Hindlimb muscle (tissue), 1 donor: ENCODE data around the gene CLSTN3. TPM values are rescaled to one million over a fixed set of nuclear protein-coding genes. Genes with fewer than 3 reads are reported as not detected.

ENCODE experiments used
- DNase-seq: peaks from one replicate; pipeline ENCODE4 v3.0.0-alpha.2; 2013
- polyA plus RNA-seq: library from polyadenylated mRNA; unstranded; fragments of 120-200 nt; gene quantifications from one replicate; pipeline ENCODE4 v1.2.1, GENCODE V29; 2013; ENCODE audit not compliant: insufficient read length

The CLSTN3 gene
- 28.8 TPM for polyA plus RNA-seq

GRCh38 chr12:7129872-7130691, at the start of gene CLSTN3:
Gene CLSTN3, plus strand, starts transcription at chr12:7130371. Its CDS starts 278 bp downstream, at chr12:7130649.
- DNase-seq: peak; percentile 87

- DNase-seq: no peak
Measured at GRCh38 chr12:7081037-7081436, 49.1 kb upstream of the CLSTN3 start.

- DNase-seq: no peak
Measured at GRCh38 chr12:7083125-7083524, 47.0 kb upstream of the CLSTN3 start.

GRCh38 chr12:7089196-7089871, 40.8 kb upstream of the CLSTN3 start:
- DNase-seq: no peak

GRCh38 chr12:7090222-7090998, 39.8 kb upstream of the CLSTN3 start:
- no peak for DNase-seq

GRCh38 chr12:7091171-7091570, 39.0 kb upstream of the CLSTN3 start:
- DNase-seq: no peak

GRCh38 chr12:7091660-7092228, 38.4 kb upstream of the CLSTN3 start:
- peak; percentile 48 for DNase-seq

- DNase-seq: peak; percentile 86
Measured at GRCh38 chr12:7092229-7092985, 37.8 kb upstream of the CLSTN3 start, which contains the start of gene C1R. Gene C1R, minus strand, starts transcription at chr12:7092445. Its CDS starts 57 bp downstream, at chr12:7092388.

GRCh38 chr12:7092986-7093460, 37.1 kb upstream of the CLSTN3 start:
- DNase-seq: no peak

GRCh38 chr12:7093486-7093885, 36.7 kb upstream of the CLSTN3 start:
- DNase-seq: no peak

- no peak for DNase-seq
Measured at GRCh38 chr12:7093892-7094291, 36.3 kb upstream of the CLSTN3 start.

- DNase-seq: no peak
Measured at GRCh38 chr12:7096006-7096932, 33.9 kb upstream of the CLSTN3 start.

GRCh38 chr12:7096979-7097378, 33.2 kb upstream of the CLSTN3 start:
- no peak for DNase-seq

- no peak for DNase-seq
Measured at GRCh38 chr12:7099290-7099996, 30.7 kb upstream of the CLSTN3 start.

- no peak for DNase-seq
Measured at GRCh38 chr12:7100239-7100638, 29.9 kb upstream of the CLSTN3 start.

GRCh38 chr12:7101047-7101693, 29.0 kb upstream of the CLSTN3 start:
- DNase-seq: no peak

GRCh38 chr12:7101694-7102131, 28.5 kb upstream of the CLSTN3 start:
- no peak for DNase-seq

- DNase-seq: no peak
Measured at GRCh38 chr12:7102582-7102981, 27.6 kb upstream of the CLSTN3 start.
